CD4-positive, alpha-beta T cell treated with Interleukin-10 for 1 hour (primary cell): ENCODE results near the gene TSPAN5.
A peak's percentile ranks its signal among the peaks of the same experiment; 100 is the strongest.

Experiments used
- DNase-seq: peaks from one replicate; pipeline ENCODE4 v3.0.0-alpha.2; 2020

The TSPAN5 gene

GRCh38 chr4:98672583-98673287 is 14.3 kb upstream of the TSPAN5 start:
- no peak for DNase-seq

GRCh38 chr4:98671131-98671530 is 12.7 kb upstream of the TSPAN5 start:
- no peak for DNase-seq

- no peak for DNase-seq
These were observed 11.8 kb upstream of the TSPAN5 start for GRCh38 chr4:98670186-98670585.

GRCh38 chr4:98669577-98669976 is 11.2 kb upstream of the TSPAN5 start:
- DNase-seq: no peak

- DNase-seq: no peak
These were observed 6.5 kb upstream of the TSPAN5 start for GRCh38 chr4:98664959-98665358.

GRCh38 chr4:98663226-98664006 is 5.0 kb upstream of the TSPAN5 start:
- DNase-seq: peak; percentile 79

- DNase-seq: peak; percentile 48
These were observed 4.3 kb upstream of the TSPAN5 start for GRCh38 chr4:98662626-98663225.

GRCh38 chr4:98662055-98662453 is 3.6 kb upstream of the TSPAN5 start:
- no peak for DNase-seq

GRCh38 chr4:98661371-98662054 is 3.1 kb upstream of the TSPAN5 start:
- DNase-seq: no peak

GRCh38 chr4:98659741-98660462 is 1.5 kb upstream of the TSPAN5 start:
- DNase-seq: no peak

- no peak for DNase-seq
These were observed 738 bp upstream of the TSPAN5 start for GRCh38 chr4:98659106-98659592.

GRCh38 chr4:98657531-98658286 is 702 bp downstream of the TSPAN5 start:
- DNase-seq: peak; percentile 43

GRCh38 chr4:98656886-98657285 is 1.5 kb downstream of the TSPAN5 start:
- no peak for DNase-seq

GRCh38 chr4:98656443-98656842 is 2.0 kb downstream of the TSPAN5 start:
- DNase-seq: no peak

GRCh38 chr4:98653890-98654867 is 4.2 kb downstream of the TSPAN5 start:
- no peak for DNase-seq

- DNase-seq: no peak
These were observed 5.4 kb downstream of the TSPAN5 start for GRCh38 chr4:98652996-98653395.

- DNase-seq: no peak
These were observed 9.8 kb downstream of the TSPAN5 start for GRCh38 chr4:98648602-98649001.

GRCh38 chr4:98646422-98646821 is 12.0 kb downstream of the TSPAN5 start:
- DNase-seq: no peak

GRCh38 chr4:98645527-98645926 is 12.9 kb downstream of the TSPAN5 start:
- DNase-seq: no peak

GRCh38 chr4:98643755-98644154 is 14.7 kb downstream of the TSPAN5 start:
- no peak for DNase-seq
